H9 (cell line): ENCODE measurements around the gene NME5. TPM values are rescaled to one million over a fixed set of nuclear protein-coding genes. Genes with fewer than 3 reads are reported as not detected.

Source experiments
- DNase-seq: peaks from one replicate; pipeline ENCODE4 v3.0.0-alpha.2; 2017
- H2AFZ ChIP-seq: one replicate; pipeline ENCODE4 v1.6.1; 2013; ENCODE audit warnings: mild to moderate bottlenecking, low read length, control low read depth, moderate library complexity
- H2AK5ac ChIP-seq: 2 replicates; pipeline ENCODE4 v1.6.1; 2013; ENCODE audit warnings: low read length, control low read depth, mixed read lengths; ENCODE audit not compliant: insufficient read length
- H2BK120ac ChIP-seq: one replicate; pipeline ENCODE4 v1.6.1; 2013; ENCODE audit warnings: low read depth, mild to moderate bottlenecking, low read length, control low read depth, inconsistent platforms; ENCODE audit not compliant: poor library complexity, severe bottlenecking
- H2BK12ac ChIP-seq: 2 replicates; pipeline ENCODE4 v1.6.1; 2013; ENCODE audit warnings: low read length, control low read depth, mixed read lengths, low read depth; ENCODE audit not compliant: insufficient read length
- H2BK15ac ChIP-seq: 2 replicates; pipeline ENCODE4 v1.6.1; 2013; ENCODE audit warnings: low read depth, low read length, control low read depth
- H2BK20ac ChIP-seq: one replicate; pipeline ENCODE4 v1.6.1; 2013; ENCODE audit warnings: low read depth, mild to moderate bottlenecking, low read length, control low read depth, inconsistent platforms; ENCODE audit not compliant: poor library complexity, severe bottlenecking
- H2BK5ac ChIP-seq: 2 replicates; pipeline ENCODE4 v1.6.1; 2013; ENCODE audit warnings: low read length, control low read depth, mixed read lengths; ENCODE audit not compliant: insufficient read length
- H3K14ac ChIP-seq: 2 replicates; pipeline ENCODE4 v1.6.1; 2013; ENCODE audit warnings: low read length, control low read depth; ENCODE audit not compliant: insufficient read depth
- H3K18ac ChIP-seq: 2 replicates; pipeline ENCODE4 v1.6.1; 2013; ENCODE audit warnings: low read depth, mild to moderate bottlenecking, mixed read lengths, low read length, control low read depth; ENCODE audit not compliant: insufficient read length
- H3K23ac ChIP-seq: 2 replicates; pipeline ENCODE4 v1.6.1; 2013; ENCODE audit warnings: low read length, control low read depth, mixed read lengths, low read depth; ENCODE audit not compliant: insufficient read length
- H3K23me2 ChIP-seq: 2 replicates; pipeline ENCODE4 v1.6.1; 2013; ENCODE audit warnings: low read depth, mild to moderate bottlenecking, mixed read lengths, low read length, control low read depth; ENCODE audit not compliant: insufficient read length, poor library complexity, severe bottlenecking
- H3K27ac ChIP-seq: 2 replicates; pipeline ENCODE4 v1.5.1; 2013; ENCODE audit warnings: low read length, control low read depth, mixed read lengths, low read depth; ENCODE audit not compliant: insufficient read length
- H3K27me3 ChIP-seq: 2 replicates; pipeline ENCODE4 v1.6.1; 2013; ENCODE audit warnings: low read length, control low read depth, inconsistent platforms; ENCODE audit not compliant: insufficient read depth
- H3K4ac ChIP-seq: 2 replicates; pipeline ENCODE4 v1.6.1; 2013; ENCODE audit warnings: low read depth, mild to moderate bottlenecking, control low read depth, inconsistent platforms, low read length, moderate library complexity
- H3K4me1 ChIP-seq: 2 replicates; pipeline ENCODE4 v1.6.1; 2013; ENCODE audit warnings: low read length, control low read depth, inconsistent platforms; ENCODE audit not compliant: insufficient read depth
- H3K4me2 ChIP-seq: 2 replicates; pipeline ENCODE4 v1.6.1; 2013; ENCODE audit warnings: low read length, control low read depth, mixed read lengths; ENCODE audit not compliant: insufficient read length, insufficient read depth
- H3K56ac ChIP-seq: 2 replicates; pipeline ENCODE4 v1.6.1; 2013; ENCODE audit warnings: low read depth, mild to moderate bottlenecking, mixed read lengths, low read length, control low read depth; ENCODE audit not compliant: insufficient read length
- H3K79me1 ChIP-seq: 2 replicates; pipeline ENCODE4 v1.6.1; 2013; ENCODE audit warnings: low read depth, mild to moderate bottlenecking, moderate library complexity, low read length, control low read depth, inconsistent platforms; ENCODE audit not compliant: insufficient read depth, poor library complexity, severe bottlenecking
- H3K79me2 ChIP-seq: 2 replicates; pipeline ENCODE4 v1.6.1; 2013; ENCODE audit warnings: low read length, control low read depth, inconsistent platforms; ENCODE audit not compliant: insufficient read depth
- H3K9ac ChIP-seq: 2 replicates; pipeline ENCODE4 v1.6.1; 2013; ENCODE audit warnings: low read length, control low read depth, mixed read lengths; ENCODE audit not compliant: insufficient read length; ENCODE audit errors: extremely low read depth
- H3K9me3 ChIP-seq: one replicate; pipeline ENCODE4 v1.6.1; 2013; ENCODE audit warnings: low read depth, low read length, inconsistent platforms; ENCODE audit not compliant: control insufficient read depth
- H3T11ph ChIP-seq: one replicate; pipeline ENCODE4 v1.6.1; 2013; ENCODE audit warnings: mild to moderate bottlenecking, low read length, control low read depth, inconsistent platforms
- H4K20me1 ChIP-seq: one replicate; pipeline ENCODE4 v1.6.1; 2013; ENCODE audit not compliant: control insufficient read depth, insufficient read length, insufficient read depth
- H4K5ac ChIP-seq: 2 replicates; pipeline ENCODE4 v1.6.1; 2013; ENCODE audit warnings: low read depth, mild to moderate bottlenecking, mixed read lengths, low read length, control low read depth; ENCODE audit not compliant: insufficient read length
- H4K8ac ChIP-seq: replicated peaks from 2 replicates; pipeline ENCODE4 v1.6.1; 2013; ENCODE audit warnings: low read length, control low read depth, mixed read lengths, low read depth; ENCODE audit not compliant: insufficient read length
- H4K91ac ChIP-seq: 2 replicates; pipeline ENCODE4 v1.6.1; 2013; ENCODE audit warnings: low read depth, mild to moderate bottlenecking, moderate library complexity, mixed read lengths, low read length, control low read depth; ENCODE audit not compliant: insufficient read length
- H3K27ac Mint-ChIP-seq, 3 experiments: 2 replicates in 2 of 3; 3 replicates in 1 of 3; pipeline ENCODE4 v1.8.0; 2020 to 2021; ENCODE audit warnings: mixed read lengths in 3 of 3, mild to moderate bottlenecking in 1 of 3, moderate library complexity in 1 of 3
- H3K27me3 Mint-ChIP-seq: 2 replicates; pipeline ENCODE4 v1.8.0; 2021; ENCODE audit warnings: low read depth, mild to moderate bottlenecking, moderate library complexity, mixed read lengths
- H3K36me3 Mint-ChIP-seq, 3 experiments: 2 replicates in 2 of 3; 3 replicates in 1 of 3; pipeline ENCODE4 v1.8.0; 2020 to 2021; ENCODE audit warnings: low read depth in 3 of 3, mixed read lengths in 3 of 3; ENCODE audit not compliant: insufficient read depth in 1 of 3
- H3K4me1 Mint-ChIP-seq, 2 experiments: 2 replicates each; pipeline ENCODE4 v1.8.0; 2020; ENCODE audit warnings: mixed read lengths in 2 of 2
- H3K4me3 Mint-ChIP-seq, 2 experiments: 2 replicates in 1 of 2; 3 replicates in 1 of 2; pipeline ENCODE4 v1.8.0; 2020 to 2021; ENCODE audit warnings: mild to moderate bottlenecking in 2 of 2, mixed read lengths in 2 of 2, moderate library complexity in 1 of 2
- H3K9me3 Mint-ChIP-seq, 2 experiments: 2 replicates in 1 of 2; 3 replicates in 1 of 2; pipeline ENCODE4 v1.8.0; 2020; ENCODE audit warnings: mild to moderate bottlenecking in 2 of 2, mixed read lengths in 2 of 2, moderate library complexity in 1 of 2
- WGBS: extraction: QIAGEN DNeasy Blood & Tissue Kit; methylation state at CpG from one replicate; pipeline ENCODE4 v1.1.7; 2013; ENCODE audit warnings: missing lambda C conversion rate, low lambda C conversion rate, mixed read lengths; ENCODE audit not compliant: insufficient read length; ENCODE audit errors: extremely low coverage; 5-methylcytosine and 5-hydroxymethylcytosine counted together
- total RNA-seq: library from RNA; stranded (reverse); gene quantifications from 2 replicates; pipeline ENCODE4 v1.2.1, GENCODE V29; 2021
- TF ChIP-seq, protein P1 (sequence below): fragments of 200-600 bp; sonication (generic); conservative IDR thresholded peaks from 3 replicates; pipeline ENCODE4 v1.8.0; 2021; ENCODE audit warnings: antibody characterized with exemption, mild to moderate bottlenecking

The NME5 gene
- total RNA-seq, 1 experiment from 2014 or later, result 0.96 TPM

GRCh38 chr5:138169124-138169523, 29.9 kb upstream of the NME5 start:
- Mint-ChIP-seq H3K9me3 (no peaks in the 10 kb centered on the region), H3K27me3 (no peaks in the 10 kb centered on the region), H3K27ac (no peak overlapping the region), H3K36me3 (peaks cover 50 to 96% (median 92%) of the 10 kb centered on the region in 3 experiments; a peak in 6 of 7 replicates), H3K4me1 (no peaks in the 10 kb centered on the region), H3K4me3 (no peak overlapping the region)
- H2AK5ac ChIP-seq, result no peak overlapping the region
- no peak overlapping the region for H3K4me2 ChIP-seq
- H2BK15ac ChIP-seq, result no peak overlapping the region
- no CpG with 5 or more reads among the region's 5 CpGs for WGBS
- H4K8ac ChIP-seq, result no peak overlapping the region
- no peak overlapping the region for H3K27ac ChIP-seq
- no peaks in the 10 kb centered on the region for H4K20me1 ChIP-seq
- no peaks in the 10 kb centered on the region for H3K27me3 ChIP-seq
- H3K79me2 ChIP-seq, result no peaks in the 10 kb centered on the region
- H3K14ac ChIP-seq, result no peak overlapping the region
- H4K91ac ChIP-seq, result no peak overlapping the region
- no peak overlapping the region for H3K56ac ChIP-seq
- H2BK120ac ChIP-seq, result no peak overlapping the region
- no peak overlapping the region for H2BK5ac ChIP-seq
- no peaks in the 10 kb centered on the region for H3K9me3 ChIP-seq
- H2AFZ ChIP-seq, result no peak overlapping the region
- no peak overlapping the region for H2BK20ac ChIP-seq
- no peak overlapping the region for H2BK12ac ChIP-seq
- H3K23ac ChIP-seq, result no peak overlapping the region
- DNase-seq, result no peak
- no peak overlapping the region for H4K5ac ChIP-seq
- H3K9ac ChIP-seq, result no peak overlapping the region
- TF ChIP-seq, protein P1, sequence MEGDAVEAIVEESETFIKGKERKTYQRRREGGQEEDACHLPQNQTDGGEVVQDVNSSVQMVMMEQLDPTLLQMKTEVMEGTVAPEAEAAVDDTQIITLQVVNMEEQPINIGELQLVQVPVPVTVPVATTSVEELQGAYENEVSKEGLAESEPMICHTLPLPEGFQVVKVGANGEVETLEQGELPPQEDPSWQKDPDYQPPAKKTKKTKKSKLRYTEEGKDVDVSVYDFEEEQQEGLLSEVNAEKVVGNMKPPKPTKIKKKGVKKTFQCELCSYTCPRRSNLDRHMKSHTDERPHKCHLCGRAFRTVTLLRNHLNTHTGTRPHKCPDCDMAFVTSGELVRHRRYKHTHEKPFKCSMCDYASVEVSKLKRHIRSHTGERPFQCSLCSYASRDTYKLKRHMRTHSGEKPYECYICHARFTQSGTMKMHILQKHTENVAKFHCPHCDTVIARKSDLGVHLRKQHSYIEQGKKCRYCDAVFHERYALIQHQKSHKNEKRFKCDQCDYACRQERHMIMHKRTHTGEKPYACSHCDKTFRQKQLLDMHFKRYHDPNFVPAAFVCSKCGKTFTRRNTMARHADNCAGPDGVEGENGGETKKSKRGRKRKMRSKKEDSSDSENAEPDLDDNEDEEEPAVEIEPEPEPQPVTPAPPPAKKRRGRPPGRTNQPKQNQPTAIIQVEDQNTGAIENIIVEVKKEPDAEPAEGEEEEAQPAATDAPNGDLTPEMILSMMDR, result no peak
- no peaks in the 10 kb centered on the region for H3K4me1 ChIP-seq
- no peak overlapping the region for H3T11ph ChIP-seq
- H3K23me2 ChIP-seq, result no peaks in the 10 kb centered on the region
- no peak overlapping the region for H3K4ac ChIP-seq
- H3K79me1 ChIP-seq, result no peaks in the 10 kb centered on the region
- no peak overlapping the region for H3K18ac ChIP-seq
